OCI-LY7 (cell line): ENCODE data around the gene ZBTB39. TPM values are rescaled to one million over a fixed set of nuclear protein-coding genes. Genes with fewer than 3 reads are reported as not detected.

ENCODE experiments used
- BruUV-seq: library from RNA; stranded (reverse); fragments of 400-500 nt; replicated peaks from 2 replicates; lab custom pipeline; 2021; lab: Mats Ljungman, UMichigan
- CTCF ChIA-PET: fragments of 300-600 bp; sonication (Branson Sonifier 250); formaldehyde crosslinking; loops from one replicate; lab custom pipeline; 2022; ENCODE audit warnings: antibody characterized with exemption; ENCODE audit not compliant: unreplicated experiment; lab: Charles Lee
- POLR2A ChIA-PET: fragments of 300-600 bp; sonication (Branson Sonifier 250); formaldehyde crosslinking; loops from one replicate; lab custom pipeline; 2022; ENCODE audit warnings: antibody characterized with exemption; lab: Charles Lee
- DNase-seq: peaks from one replicate; pipeline ENCODE4 v3.0.0-alpha.2; 2015; ENCODE audit warnings: low spot score
- H2AFZ ChIP-seq: fragments of 200-600 bp; sonication (generic), shearing (Covaris generic); 2 replicates; pipeline ENCODE4 v1.6.1; 2014; ENCODE audit warnings: mild to moderate bottlenecking, antibody characterized with exemption, low read length, moderate library complexity
- H3K27ac ChIP-seq: fragments of 200-600 bp; sonication (generic); 2 replicates; pipeline ENCODE4 v1.5.1; 2014; ENCODE audit warnings: mixed run types, low read depth, mild to moderate bottlenecking, moderate library complexity, low read length, inconsistent platforms; ENCODE audit not compliant: poor library complexity, severe bottlenecking
- H3K36me3 ChIP-seq: fragments of 200-600 bp; sonication (generic); 2 replicates; pipeline ENCODE4 v1.6.1; 2014; ENCODE audit warnings: mild to moderate bottlenecking, antibody characterized with exemption, low read length, moderate library complexity, mixed read lengths; ENCODE audit not compliant: insufficient read depth
- H3K4me1 ChIP-seq: fragments of 200-600 bp; sonication (generic); 2 replicates; pipeline ENCODE4 v1.5.1; 2014; ENCODE audit warnings: mild to moderate bottlenecking, low read length; ENCODE audit not compliant: insufficient read depth, poor library complexity, severe bottlenecking
- H3K4me2 ChIP-seq: fragments of 200-600 bp; sonication (generic); 2 replicates; pipeline ENCODE4 v1.6.1; 2014; ENCODE audit warnings: mild to moderate bottlenecking, low read length
- H3K4me3 ChIP-seq: fragments of 200-600 bp; sonication (generic); 2 replicates; pipeline ENCODE4 v1.5.1; 2014; ENCODE audit warnings: mild to moderate bottlenecking, low read depth, low read length; ENCODE audit not compliant: poor library complexity, severe bottlenecking
- H3K79me2 ChIP-seq: fragments of 200-600 bp; sonication (generic); 2 replicates; pipeline ENCODE4 v1.6.1; 2016; ENCODE audit warnings: low read depth, mild to moderate bottlenecking, low read length, moderate library complexity, mixed read lengths; ENCODE audit not compliant: insufficient read depth
- H3K9me2 ChIP-seq: fragments of 200-600 bp; sonication (generic); 2 replicates; pipeline ENCODE4 v1.6.1; 2016; ENCODE audit warnings: mild to moderate bottlenecking, low read length, mixed read lengths; ENCODE audit not compliant: insufficient read depth
- H3K9me3 ChIP-seq: fragments of 200-600 bp; sonication (generic); 2 replicates; pipeline ENCODE4 v1.6.1; 2014; ENCODE audit warnings: mild to moderate bottlenecking, mixed run types, low read length, mixed read lengths
- H4K20me1 ChIP-seq: fragments of 200-600 bp; sonication (generic); 2 replicates; pipeline ENCODE4 v1.6.1; 2014; ENCODE audit warnings: mild to moderate bottlenecking, antibody characterized with exemption, low read length, moderate library complexity, mixed read lengths; ENCODE audit not compliant: insufficient read depth
- EZH2phosphoT487 ChIP-seq: fragments of 200-600 bp; sonication (generic); IDR thresholded peaks from 2 replicates; pipeline ENCODE4 v1.6.1; 2018; ENCODE audit warnings: low read depth, borderline replicate concordance, mild to moderate bottlenecking, mixed run types, antibody characterized with exemption, low read length, moderate library complexity, mixed read lengths
- intact Hi-C: fragments of 100-400 bp; cut with micrococcal nuclease; formaldehyde crosslinking; loops from one replicate; pipeline ENCODE4 v1.10.0; 2022; ENCODE audit not compliant: unreplicated experiment
- total RNA-seq, 2 experiments: library from RNA; depleted of rRNA in 1 of 2; stranded (reverse); fragments of >200 nt in 1 of 2; shearing (Covaris generic) in 1 of 2; gene quantifications; 2 replicates each; pipeline ENCODE4 v1.2.3, GENCODE V29; 2014 to 2022
- TF ChIP-seq, protein P1 (sequence below): fragments of 200-600 bp; sonication (generic); conservative IDR thresholded peaks from 2 replicates; pipeline ENCODE4 v1.5.1; 2014; ENCODE audit warnings: mild to moderate bottlenecking, antibody characterized with exemption, low read length, moderate library complexity, mixed read lengths

ZBTB39 gene
- total RNA-seq, 2 experiments from 2014 or later: 10.0 to 10.9 TPM

DNA sequence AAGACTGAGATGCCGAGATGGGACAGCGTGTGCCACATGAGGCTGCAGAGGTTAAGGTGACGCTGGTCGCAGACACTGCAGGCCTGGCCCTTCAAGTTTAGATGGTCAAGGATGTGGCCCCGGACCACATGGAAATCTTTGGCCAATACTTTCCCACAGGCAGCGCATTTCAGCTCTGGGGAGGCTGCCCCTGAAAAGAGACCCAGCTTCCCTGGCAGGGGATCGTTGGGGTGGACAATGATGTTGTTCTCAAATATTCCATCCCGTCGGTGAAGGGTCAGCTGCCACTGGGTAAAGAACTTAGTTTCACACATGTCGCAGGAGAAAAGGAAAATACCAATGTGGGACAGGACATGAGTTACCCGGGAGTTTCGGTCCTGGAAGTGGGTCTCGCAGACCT lies 3.0 kb downstream of the ZBTB39 start:
- 0 out of 2 replicates have a peak, but pooled peaks cover 11% of the 10 kb centered on the region for H4K20me1 ChIP-seq
- H3K36me3 ChIP-seq: peaks cover 58% of the 10 kb centered on the region
- H3K4me1 ChIP-seq: peaks cover 15% of the 10 kb centered on the region
- intact Hi-C loops: no loop called here
- BruUV-seq: no TSS peak
- POLR2A ChIA-PET: interaction anchor here (0.6 to 1.0 kb wide), 4 partner anchors 8 to 108 kb away, joined by 3 to 4 read pairs (median 3); partner anchors contain the start of gene STAT6
- H3K4me3 ChIP-seq: no peak overlapping the region
- H3K79me2 ChIP-seq: peaks cover 18% of the 10 kb centered on the region; the same call in 1 of the 2 replicates
- H3K9me3 ChIP-seq: no peaks in the 10 kb centered on the region
- no peak overlapping the region for H2AFZ ChIP-seq
- no peak overlapping the region for H3K4me2 ChIP-seq
- H3K27ac ChIP-seq: no peak overlapping the region
- H3K9me2 ChIP-seq: no peaks in the 10 kb centered on the region
- DNase-seq: no peak
- TF ChIP-seq EZH2phosphoT487: no peak
- TF ChIP-seq, protein P1, sequence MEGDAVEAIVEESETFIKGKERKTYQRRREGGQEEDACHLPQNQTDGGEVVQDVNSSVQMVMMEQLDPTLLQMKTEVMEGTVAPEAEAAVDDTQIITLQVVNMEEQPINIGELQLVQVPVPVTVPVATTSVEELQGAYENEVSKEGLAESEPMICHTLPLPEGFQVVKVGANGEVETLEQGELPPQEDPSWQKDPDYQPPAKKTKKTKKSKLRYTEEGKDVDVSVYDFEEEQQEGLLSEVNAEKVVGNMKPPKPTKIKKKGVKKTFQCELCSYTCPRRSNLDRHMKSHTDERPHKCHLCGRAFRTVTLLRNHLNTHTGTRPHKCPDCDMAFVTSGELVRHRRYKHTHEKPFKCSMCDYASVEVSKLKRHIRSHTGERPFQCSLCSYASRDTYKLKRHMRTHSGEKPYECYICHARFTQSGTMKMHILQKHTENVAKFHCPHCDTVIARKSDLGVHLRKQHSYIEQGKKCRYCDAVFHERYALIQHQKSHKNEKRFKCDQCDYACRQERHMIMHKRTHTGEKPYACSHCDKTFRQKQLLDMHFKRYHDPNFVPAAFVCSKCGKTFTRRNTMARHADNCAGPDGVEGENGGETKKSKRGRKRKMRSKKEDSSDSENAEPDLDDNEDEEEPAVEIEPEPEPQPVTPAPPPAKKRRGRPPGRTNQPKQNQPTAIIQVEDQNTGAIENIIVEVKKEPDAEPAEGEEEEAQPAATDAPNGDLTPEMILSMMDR: no peak
- CTCF ChIA-PET: interaction anchor here (1.1 kb wide), 1 partner anchor 9 kb away, joined by 3 read pairs; a partner anchor contains a TSS

DNA sequence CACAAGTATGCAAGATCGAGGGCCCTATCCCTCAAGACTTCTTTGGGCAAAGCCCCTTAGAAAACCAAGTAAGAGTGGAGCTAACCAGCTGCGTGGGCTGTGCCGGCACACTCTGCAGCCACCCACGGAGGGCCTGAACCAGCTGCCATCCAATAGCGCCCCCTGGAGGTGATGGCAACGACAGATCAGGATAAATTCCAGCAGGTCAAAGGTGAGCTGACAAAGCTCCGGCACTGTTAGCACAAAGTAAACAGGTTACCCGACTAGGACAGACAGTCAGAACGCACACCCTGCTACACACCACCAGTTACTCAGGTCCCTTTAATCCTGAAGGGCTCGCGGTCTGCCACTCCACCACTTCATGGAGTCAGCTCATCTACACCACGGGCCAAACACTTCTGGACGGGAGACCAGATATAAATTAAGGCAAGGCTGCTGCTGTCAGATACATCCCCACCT lies 4.9 kb downstream of the ZBTB39 start:
- DNase-seq: peak; percentile 69
- no peak for TF ChIP-seq EZH2phosphoT487
- TF ChIP-seq, protein P1: peak; percentile 86
- intact Hi-C loops: no loop called here
- Histone ChIP-seq H3K4me1 (peaks cover 8% of the 10 kb centered on the region), H3K79me2 (peaks cover 18% of the 10 kb centered on the region; the same call in 1 of the 2 replicates), H3K36me3 (peaks cover 58% of the 10 kb centered on the region), H3K27ac (no peak overlapping the region), H4K20me1 (0 out of 2 replicates have a peak, but pooled peaks cover 11% of the 10 kb centered on the region), H3K4me2 (no peak overlapping the region; the same call in 1 of the 2 replicates), H3K9me3 (no peaks in the 10 kb centered on the region), H3K9me2 (no peaks in the 10 kb centered on the region), H2AFZ (no peak overlapping the region), H3K4me3 (no peak overlapping the region)
- BruUV-seq: no TSS peak
- ChIA-PET CTCF (interaction anchor here (0.5 to 1.3 kb wide), 5 partner anchors 10 to 519 kb away, joined by 3 to 4 read pairs (median 3); partner anchors contain the start of gene STAT6), POLR2A (interaction anchor here (0.6 to 1.1 kb wide), 4 partner anchors 13 to 276 kb away, joined by 3 to 4 read pairs (median 3); partner anchors contain the start of gene NACA)

GRCh38 chr12:57000393-57000792 lies 6.0 kb downstream of the ZBTB39 start:
- no peak for TF ChIP-seq EZH2phosphoT487
- TF ChIP-seq, protein P1: no peak
- Histone ChIP-seq H3K4me1 (peaks cover 6% of the 10 kb centered on the region), H3K4me2 (no peak overlapping the region), H3K27ac (no peak overlapping the region), H4K20me1 (0 out of 2 replicates have a peak, but pooled peaks cover 11% of the 10 kb centered on the region), H3K9me2 (no peaks in the 10 kb centered on the region), H2AFZ (no peak overlapping the region), H3K9me3 (no peaks in the 10 kb centered on the region), H3K79me2 (peaks cover 13% of the 10 kb centered on the region; the same call in 1 of the 2 replicates), H3K4me3 (no peak overlapping the region), H3K36me3 (peaks cover 58% of the 10 kb centered on the region)
- BruUV-seq: no TSS peak
- intact Hi-C loops: no loop called here
- no peak for DNase-seq
- POLR2A ChIA-PET: interaction anchor here (0.5 kb wide), 1 partner anchor 248 kb away, joined by 3 read pairs; no protein-coding TSS in a partner anchor
- CTCF ChIA-PET: no interaction called here
